Heart right ventricle (tissue), 16 donors: Measurements from ENCODE around the gene ZNF410. TPM values are rescaled to one million over a fixed set of nuclear protein-coding genes. Genes with fewer than 3 reads are reported as not detected.
"Not testable (repeated sequence)": the region's sequence is repeated elsewhere in the genome, so short reads cannot be mapped to it uniquely, and the experiment has no call there.

Experiments
- ATAC-seq, 8 donors: fragments of 200-7000 bp; cut with Tn5 transposase; one replicate each; pipeline ENCODE4 v1.9.1; 2020; ENCODE audit warnings: mild to moderate bottlenecking in 8 of 8, moderate library complexity in 8 of 8, moderate number of reproducible peaks in 1 of 8
- DNase-seq, 2 donors: peaks; one replicate each; pipeline ENCODE4 v3.0.0-alpha.2; 2020
- H3K27ac ChIP-seq, 10 donors: fragments of 200-600 bp; sonication (generic) in 2 of 10; one replicate each; pipeline versions ENCODE4 v1.5.0 to v1.8.0; 2020 to 2022; ENCODE audit warnings: mild to moderate bottlenecking in 3 of 10
- H3K27me3 ChIP-seq, 7 donors: fragments of 200-600 bp; one replicate each; pipeline ENCODE4 v1.8.0; 2021 to 2022; ENCODE audit warnings: mild to moderate bottlenecking in 2 of 7
- H3K36me3 ChIP-seq, 9 donors: fragments of 200-600 bp; sonication (generic) in 1 of 9; one replicate each; pipeline versions ENCODE4 v1.5.0 to v1.8.0; 2020 to 2022; ENCODE audit warnings: mild to moderate bottlenecking in 2 of 9
- H3K4me1 ChIP-seq, 9 donors: fragments of 200-600 bp; sonication (generic) in 1 of 9; one replicate each; pipeline versions ENCODE4 v1.5.0 to v1.8.0; 2020 to 2022; ENCODE audit warnings: mild to moderate bottlenecking in 4 of 9
- H3K4me3 ChIP-seq, 10 donors: fragments of 200-600 bp; sonication (generic) in 2 of 10; one replicate each; pipeline versions ENCODE4 v1.5.0 to v1.8.0; 2020 to 2022; ENCODE audit warnings: mild to moderate bottlenecking in 7 of 10, moderate library complexity in 2 of 10
- H3K9me3 ChIP-seq, 11 donors: fragments of 200-600 bp in 10 of 11; sonication (generic) in 2 of 11; one replicate each; pipeline versions ENCODE4 v1.5.0 to v1.8.0; 2013 to 2022; ENCODE audit warnings: mild to moderate bottlenecking in 2 of 11, control low read depth in 1 of 11, moderate library complexity in 1 of 11
- WGBS, 2 donors: extraction: QIAGEN DNeasy Blood & Tissue Kit; methylation state at CpG; one replicate each; pipeline ENCODE4 v1.1.7; 2013; ENCODE audit warnings: inconsistent platforms in 1 of 2; 5-methylcytosine and 5-hydroxymethylcytosine counted together
- intact Hi-C, 10 donors: fragments of 100-400 bp; cut with DNase I; formaldehyde crosslinking; loops; one replicate each; pipeline versions ENCODE4 v1.11.1 to v1.14.2; 2022
- long read RNA-seq, 3 donors: library from polyadenylated mRNA; unstranded; transcript quantifications; one replicate each; pipeline ENCODE4 v2.0.0, GENCODE V29; 2020 to 2021
- polyA plus RNA-seq, 2 donors: library from polyadenylated mRNA; stranded (reverse); fragments of 200-250 nt; gene quantifications; one replicate each; pipeline ENCODE4 v1.2.3, GENCODE V29; 2013
- total RNA-seq, 10 donors: library from RNA; stranded (reverse); fragmentation: NEBNext Ultra II Directional in 3 of 10; extraction: Animal tissue kit (Norgen Biotek cat#: 25700) in 3 of 10; gene quantifications; one replicate each; pipeline versions ENCODE4 v1.2.1 to v1.2.4, GENCODE V29; 2021 to 2023
- TF ChIP-seq, protein P1 (sequence below), 9 donors: fragments of 200-600 bp; sonication (generic) in 2 of 9; IDR thresholded peaks; one replicate each; pipeline versions ENCODE4 v1.5.0 to v1.8.0; 2021 to 2022; ENCODE audit warnings: antibody characterized with exemption in 9 of 9, mild to moderate bottlenecking in 5 of 9, moderate library complexity in 1 of 9
- donor health status: Arrhythmogenic right ventricular cardiomyopathy.
- donor health status: ischemic (EF 13 %, LVEDD 7.1; RV severe dilation, severe dysfunction).
- donor health status: healthy with polysubstance abuse.
- donor health status: DM: no; HTN: yes; CAD: no.
- donor health status: DM: no; HTN: no; CAD: no.
- donor health status: ischemic (EF 25% LVEDD 6.9; RV normal size, moderate dysfunction).
- donor health status: ischemic (EF 25% LVEDD 5.7; RV mildly dilated, moderate dysfunction).
- donor health status: healthy.
- donor health status: DM: yes; HTN: yes; CAD: no.
- donor health status: Ischemic cardiomyopathy.
- donor health status: ischemic (EF 35%, LVEDD 5.7; RV mildly dilated, moderate dysfunction).
- donor health status: nonischemic (EF 11% LVEDD 7.7; RV severe dilation, severe dysfunction).
- donor health status: DM: yes; HTN: yes; CAD: no.
- donor health status: PGD.
- donor health status: ischemic (EF 29% LVEDD 5.4; RV normal size, mild dysfunction).
- donor health status: nonischemic (EF 23%, LVEDD 6.1; RV moderate dilation, normal function).

Gene ZNF410
- total RNA-seq (10 to 100 TPM; 15.3 to 23.7 (median 18.8) TPM), polyA plus RNA-seq (10 to 100 TPM; 21.0 to 24.6 TPM)
- long read RNA-seq, donor 1, transcript ZNF410-211 (12 exons, 2,601 nt): major isoform, 30 of 35 reads
- long read RNA-seq, donor 1, partial matches to known transcripts: 1 of 35 reads
- long read RNA-seq, donor 1, other reads (novel, unspliced or antisense): 3 of 35 reads
- long read RNA-seq, donor 2, transcript ZNF410-211 (12 exons, 2,601 nt): major isoform, 27 of 40 reads
- long read RNA-seq, donor 2, partial matches to known transcripts: 3 of 40 reads
- long read RNA-seq, donor 2, other reads (novel, unspliced or antisense): 7 of 40 reads
- long read RNA-seq, donor 3, transcript ZNF410-211 (12 exons, 2,601 nt): major isoform, 74 of 139 reads
- long read RNA-seq, donor 3, transcript ZNF410-201 (11 exons, 2,293 nt): minor isoform, 17 of 139 reads
- long read RNA-seq, donor 3, partial matches to known transcripts: 17 of 139 reads
- long read RNA-seq, donor 3, other reads (novel, unspliced or antisense): 30 of 139 reads

DNA sequence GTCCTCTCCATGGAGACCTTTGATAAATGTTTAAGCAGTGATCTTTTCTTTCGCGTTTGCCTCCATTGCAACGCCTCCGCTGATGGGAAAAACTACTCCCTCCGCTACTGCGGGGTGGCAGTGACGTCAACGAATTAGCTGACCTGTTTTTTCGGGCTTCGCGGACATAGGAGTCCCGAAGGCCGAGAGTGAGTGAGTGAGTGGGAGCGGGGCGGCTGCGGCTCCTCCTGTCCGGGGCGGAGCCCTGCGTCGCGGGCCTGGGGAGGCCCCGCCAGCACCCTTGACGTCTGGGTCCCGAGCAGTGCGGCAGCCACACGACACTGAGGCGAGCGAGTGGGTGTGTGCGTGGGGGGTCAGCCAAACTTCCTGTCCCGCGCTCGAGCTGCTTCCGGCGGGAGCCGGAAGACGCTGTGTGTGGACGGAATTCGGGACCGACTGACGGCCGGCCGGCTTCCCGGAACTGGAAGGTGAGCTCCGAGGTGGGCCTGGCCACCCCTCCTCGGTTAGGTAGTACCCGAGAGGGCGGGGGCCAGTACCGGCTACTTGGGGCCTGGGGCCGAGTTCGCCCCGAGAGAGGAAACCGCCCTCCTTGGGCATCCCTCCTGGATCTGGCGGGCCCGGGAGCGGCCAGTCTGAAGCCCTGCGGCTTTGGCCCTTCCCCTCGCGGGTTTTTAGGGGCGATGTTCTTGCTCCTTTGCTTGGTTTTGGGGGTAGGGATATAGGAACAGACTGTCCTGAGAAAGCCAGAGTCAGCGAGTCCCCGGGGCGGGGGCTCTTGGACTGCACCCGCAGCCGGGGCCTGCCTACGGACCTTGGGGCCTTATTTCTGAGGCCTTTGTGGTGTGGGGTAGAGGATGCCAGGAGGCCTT is at the start of gene ZNF410:
TSS of gene ZNF410 (plus strand) at position 411 of the 869 bp plus-strand sequence. CDS start 5,317 bp downstream, outside the sequence.
- intact Hi-C loops: loop anchor here in 2 of 10 donors (5.0 kb wide), 1 partner anchor 34 kb away; the partner anchor contains the start of gene PTGR2 (in 2 of the 2)
- DNase-seq (peak; percentile 93 to 94), ATAC-seq (peak; percentile 99 to 100 (median 100))
- Histone ChIP-seq H3K4me1 (peaks cover 0 to 39% (median 24%) of the 10 kb centered on the region in 9 donors), H3K27me3 (no peaks in the 10 kb centered on the region), H3K9me3 (no peaks in the 10 kb centered on the region), H3K36me3 (peaks cover 0 to 25% (median 0%) of the 10 kb centered on the region in 9 donors), H3K4me3 (peak within 1 kb of the TSS; percentile 74 to 95 (median 85)), H3K27ac (peak within 1 kb of the TSS; percentile 76 to 98 (median 93))
- 0 to 1% methylated on average over 61 to 65 of the region's 65 CpGs for WGBS, 2 donors
- TF ChIP-seq, protein P1, sequence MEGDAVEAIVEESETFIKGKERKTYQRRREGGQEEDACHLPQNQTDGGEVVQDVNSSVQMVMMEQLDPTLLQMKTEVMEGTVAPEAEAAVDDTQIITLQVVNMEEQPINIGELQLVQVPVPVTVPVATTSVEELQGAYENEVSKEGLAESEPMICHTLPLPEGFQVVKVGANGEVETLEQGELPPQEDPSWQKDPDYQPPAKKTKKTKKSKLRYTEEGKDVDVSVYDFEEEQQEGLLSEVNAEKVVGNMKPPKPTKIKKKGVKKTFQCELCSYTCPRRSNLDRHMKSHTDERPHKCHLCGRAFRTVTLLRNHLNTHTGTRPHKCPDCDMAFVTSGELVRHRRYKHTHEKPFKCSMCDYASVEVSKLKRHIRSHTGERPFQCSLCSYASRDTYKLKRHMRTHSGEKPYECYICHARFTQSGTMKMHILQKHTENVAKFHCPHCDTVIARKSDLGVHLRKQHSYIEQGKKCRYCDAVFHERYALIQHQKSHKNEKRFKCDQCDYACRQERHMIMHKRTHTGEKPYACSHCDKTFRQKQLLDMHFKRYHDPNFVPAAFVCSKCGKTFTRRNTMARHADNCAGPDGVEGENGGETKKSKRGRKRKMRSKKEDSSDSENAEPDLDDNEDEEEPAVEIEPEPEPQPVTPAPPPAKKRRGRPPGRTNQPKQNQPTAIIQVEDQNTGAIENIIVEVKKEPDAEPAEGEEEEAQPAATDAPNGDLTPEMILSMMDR (IDR thresholded peaks at IDR 0.05): no peak

GRCh38 chr14:73838293-73839034 is 48.2 kb upstream of the ZNF410 start:
- H3K4me1 ChIP-seq, ATAC-seq, H3K27me3 ChIP-seq, H3K9me3 ChIP-seq, H3K27ac ChIP-seq, intact Hi-C loops, H3K36me3 ChIP-seq, H3K4me3 ChIP-seq, DNase-seq: not testable (repeated sequence)
- 90 to 94% methylated on average over 7 of the region's 7 CpGs for WGBS, 2 donors

DNA sequence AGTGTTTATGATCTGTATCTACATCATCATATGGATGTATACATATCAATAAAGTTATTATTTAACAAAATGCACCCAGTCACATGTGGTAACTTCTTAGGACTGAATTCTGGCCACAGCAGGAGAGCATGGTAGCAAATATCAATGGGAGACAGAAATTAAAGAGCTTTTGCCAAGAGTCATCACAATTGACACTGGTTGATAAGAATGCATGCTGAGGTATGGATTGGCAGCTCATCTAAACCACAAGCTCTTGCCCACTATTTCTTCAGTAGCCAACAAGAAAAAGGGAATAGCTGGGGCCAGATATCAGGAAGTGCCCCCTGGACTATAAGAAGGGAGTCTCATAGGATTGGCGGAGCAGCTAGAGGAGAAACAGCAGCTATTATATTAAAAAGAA is 44.5 kb upstream of the ZNF410 start:
- Histone ChIP-seq H3K27ac (no peak overlapping the region), H3K4me1 (no peaks in the 10 kb centered on the region), H3K9me3 (peaks cover 0 to 7% (median 0%) of the 10 kb centered on the region in 11 donors), H3K4me3 (no peak overlapping the region), H3K36me3 (no peaks in the 10 kb centered on the region), H3K27me3 (no peaks in the 10 kb centered on the region)
- ATAC-seq: no peak
- WGBS, 2 donors: 100% methylated on average over 1 of the region's 1 CpG
- intact Hi-C loops: no loop called here
- TF ChIP-seq, protein P1 (IDR thresholded peaks at IDR 0.05): no peak
- DNase-seq: no peak

- no peak for ATAC-seq
- no peaks in the 10 kb centered on the region for H3K27me3 ChIP-seq
- TF ChIP-seq, protein P1 (IDR thresholded peaks at IDR 0.05): no peak
- no peaks in the 10 kb centered on the region for H3K4me1 ChIP-seq
- intact Hi-C loops: no loop called here
- no peak overlapping the region for H3K4me3 ChIP-seq
- H3K36me3 ChIP-seq: no peaks in the 10 kb centered on the region
- no peak overlapping the region for H3K27ac ChIP-seq
- peaks cover 0 to 7% (median 0%) of the 10 kb centered on the region in 11 donors for H3K9me3 ChIP-seq
- DNase-seq: no peak
- WGBS, 2 donors: 78% methylated on average over 2 of the region's 2 CpGs
These were observed 43.8 kb upstream of the ZNF410 start for GRCh38 chr14:73842851-73843250.
